Loucy (cell line): ENCODE results near the gene ASF1B.

Experiments
- H2AFZ ChIP-seq: fragments of 200-600 bp; sonication (generic); 2 replicates; pipeline ENCODE4 v1.6.0; 2016; ENCODE audit warnings: antibody characterized with exemption, mild to moderate bottlenecking, low read length, moderate library complexity
- H3F3A ChIP-seq: fragments of 200-600 bp; 2 replicates; pipeline ENCODE4 v1.6.0; 2016; ENCODE audit warnings: antibody characterized with exemption, low read depth, mild to moderate bottlenecking
- H3K27me3 ChIP-seq: fragments of 200-600 bp; sonication (generic); 2 replicates; pipeline ENCODE4 v1.6.1; 2014; ENCODE audit warnings: low read length, mild to moderate bottlenecking; ENCODE audit not compliant: insufficient read depth, poor library complexity, severe bottlenecking
- H3K36me3 ChIP-seq: fragments of 200-600 bp; sonication (generic); 2 replicates; pipeline ENCODE4 v1.6.1; 2016; ENCODE audit warnings: low read length; ENCODE audit not compliant: insufficient read depth
- H3K4me1 ChIP-seq: fragments of 200-600 bp; sonication (generic); 2 replicates; pipeline ENCODE4 v1.5.1; 2014; ENCODE audit warnings: low read length, mild to moderate bottlenecking; ENCODE audit not compliant: insufficient read depth, poor library complexity, severe bottlenecking
- H3K4me2 ChIP-seq: fragments of 200-600 bp; sonication (generic); 2 replicates; pipeline ENCODE4 v1.6.0; 2014; ENCODE audit warnings: antibody characterized with exemption, low read length, low read depth, mild to moderate bottlenecking; ENCODE audit not compliant: poor library complexity, severe bottlenecking
- H3K4me3 ChIP-seq: fragments of 200-600 bp; sonication (generic); 2 replicates; pipeline ENCODE4 v1.5.1; 2014; ENCODE audit warnings: low read length, mild to moderate bottlenecking, mixed read lengths; ENCODE audit not compliant: poor library complexity, severe bottlenecking
- H3K79me2 ChIP-seq: fragments of 200-600 bp; sonication (generic); 2 replicates; pipeline ENCODE4 v1.6.1; 2014; ENCODE audit warnings: low read length; ENCODE audit not compliant: insufficient read depth
- H3K9ac ChIP-seq: fragments of 200-600 bp; sonication (generic); 2 replicates; pipeline ENCODE4 v1.6.0; 2014; ENCODE audit warnings: mild to moderate bottlenecking, low read depth, low read length, moderate library complexity; ENCODE audit not compliant: poor library complexity, severe bottlenecking
- H3K9me2 ChIP-seq: fragments of 200-600 bp; sonication (generic); replicated peaks from 2 replicates; pipeline ENCODE4 v1.6.1; 2016; ENCODE audit warnings: low read depth, low read length, mixed read lengths
- H3K9me3 ChIP-seq: fragments of 200-600 bp; sonication (generic); 2 replicates; pipeline ENCODE4 v1.6.1; 2014; ENCODE audit warnings: mild to moderate bottlenecking, antibody characterized with exemption, low read length, low read depth; ENCODE audit not compliant: insufficient read depth
- H4K20me1 ChIP-seq: fragments of 200-600 bp; sonication (generic); 2 replicates; pipeline ENCODE4 v1.6.0; 2014; ENCODE audit warnings: antibody characterized with exemption, low read length, mild to moderate bottlenecking; ENCODE audit not compliant: insufficient read depth, poor library complexity, severe bottlenecking
- EZH2phosphoT487 ChIP-seq: fragments of 200-600 bp; IDR thresholded peaks from 2 replicates; pipeline ENCODE4 v1.6.1; 2018; ENCODE audit warnings: antibody characterized with exemption, mild to moderate bottlenecking, moderate library complexity, borderline replicate concordance
- TF ChIP-seq, protein P1 (sequence below): fragments of 200-600 bp; sonication (generic); conservative IDR thresholded peaks from 2 replicates; pipeline ENCODE4 v1.5.1; 2014; ENCODE audit warnings: mild to moderate bottlenecking, antibody characterized with exemption, low read length

Gene ASF1B

DNA sequence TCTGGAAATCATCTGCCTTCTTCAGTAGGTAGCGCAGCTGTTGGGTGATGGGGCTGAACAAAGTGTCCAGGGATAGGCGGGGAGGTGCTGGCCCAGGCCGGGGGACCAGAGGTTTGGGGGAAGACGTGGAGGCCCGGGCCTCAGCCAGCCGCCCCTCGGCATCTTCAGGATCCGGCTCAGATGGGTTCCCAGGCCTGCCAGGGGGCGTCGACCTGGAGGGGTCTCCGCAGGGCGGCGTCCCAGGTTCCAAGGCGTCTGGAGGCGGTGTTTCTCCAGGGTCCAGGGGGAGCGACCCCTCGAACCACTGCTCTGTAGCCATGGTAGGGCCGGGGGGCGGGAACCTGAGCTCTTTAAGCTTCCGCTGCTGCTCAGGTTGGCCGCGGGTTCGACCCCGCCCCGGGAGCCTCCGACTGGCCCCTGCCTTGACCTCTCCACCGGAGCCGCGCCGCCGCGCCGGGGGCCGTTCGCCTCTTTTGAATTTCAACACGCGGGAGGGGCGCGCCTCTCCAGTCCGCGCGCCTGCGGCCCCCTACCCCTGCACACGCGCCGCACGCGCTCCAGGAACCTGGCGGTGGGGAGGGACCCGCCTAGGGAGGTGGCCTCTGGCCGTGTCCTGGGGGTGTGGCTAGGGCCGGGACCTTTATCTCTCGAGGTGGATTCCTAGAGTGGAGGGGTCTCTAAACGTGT is 50.9 kb downstream of the ASF1B start, which contains the start of gene C19orf67:
Gene C19orf67 (minus strand): TSS at position 475 of the 687 bp plus-strand sequence. CDS start 156 bp downstream, at position 319.
- H3K79me2 ChIP-seq = peaks cover 12% of the 10 kb centered on the region; the same call in 1 of the 2 replicates
- H3K4me2 ChIP-seq = no peak within 1 kb of the TSS
- H3F3A ChIP-seq = no peaks in the 10 kb centered on the region; the same call in 1 of the 2 replicates
- peaks cover 11% of the 10 kb centered on the region for H4K20me1 ChIP-seq
- TF ChIP-seq, protein P1, sequence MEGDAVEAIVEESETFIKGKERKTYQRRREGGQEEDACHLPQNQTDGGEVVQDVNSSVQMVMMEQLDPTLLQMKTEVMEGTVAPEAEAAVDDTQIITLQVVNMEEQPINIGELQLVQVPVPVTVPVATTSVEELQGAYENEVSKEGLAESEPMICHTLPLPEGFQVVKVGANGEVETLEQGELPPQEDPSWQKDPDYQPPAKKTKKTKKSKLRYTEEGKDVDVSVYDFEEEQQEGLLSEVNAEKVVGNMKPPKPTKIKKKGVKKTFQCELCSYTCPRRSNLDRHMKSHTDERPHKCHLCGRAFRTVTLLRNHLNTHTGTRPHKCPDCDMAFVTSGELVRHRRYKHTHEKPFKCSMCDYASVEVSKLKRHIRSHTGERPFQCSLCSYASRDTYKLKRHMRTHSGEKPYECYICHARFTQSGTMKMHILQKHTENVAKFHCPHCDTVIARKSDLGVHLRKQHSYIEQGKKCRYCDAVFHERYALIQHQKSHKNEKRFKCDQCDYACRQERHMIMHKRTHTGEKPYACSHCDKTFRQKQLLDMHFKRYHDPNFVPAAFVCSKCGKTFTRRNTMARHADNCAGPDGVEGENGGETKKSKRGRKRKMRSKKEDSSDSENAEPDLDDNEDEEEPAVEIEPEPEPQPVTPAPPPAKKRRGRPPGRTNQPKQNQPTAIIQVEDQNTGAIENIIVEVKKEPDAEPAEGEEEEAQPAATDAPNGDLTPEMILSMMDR = no peak
- TF ChIP-seq EZH2phosphoT487 = no peak
- no peak within 1 kb of the TSS for H2AFZ ChIP-seq
- H3K27me3 ChIP-seq = no peaks in the 10 kb centered on the region
- H3K4me1 ChIP-seq = peaks cover 21% of the 10 kb centered on the region
- H3K9me2 ChIP-seq = no peaks in the 10 kb centered on the region
- H3K36me3 ChIP-seq = no peaks in the 10 kb centered on the region; the same call in 1 of the 2 replicates
- H3K9ac ChIP-seq = no peak within 1 kb of the TSS
- no peaks in the 10 kb centered on the region for H3K9me3 ChIP-seq
- H3K4me3 ChIP-seq = no peak within 1 kb of the TSS

DNA sequence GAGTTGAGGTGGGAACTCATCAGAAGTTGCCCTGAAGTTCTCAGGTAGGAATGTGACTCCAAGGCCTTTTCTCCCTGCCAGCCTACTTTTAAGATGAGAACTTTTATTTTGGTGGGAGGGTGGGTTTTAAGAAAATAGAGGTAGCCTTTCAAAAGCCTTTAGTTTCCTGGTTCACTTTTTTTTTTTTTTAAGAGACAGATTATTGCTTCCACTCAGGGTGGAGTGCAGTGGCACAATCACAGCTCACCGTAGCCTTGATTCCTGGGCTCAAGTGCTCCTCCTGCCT is 53.8 kb downstream of the ASF1B start:
- Histone ChIP-seq H3K9ac (no peak overlapping the region), H3K4me2 (peak overlapping the region; percentile 82)

DNA sequence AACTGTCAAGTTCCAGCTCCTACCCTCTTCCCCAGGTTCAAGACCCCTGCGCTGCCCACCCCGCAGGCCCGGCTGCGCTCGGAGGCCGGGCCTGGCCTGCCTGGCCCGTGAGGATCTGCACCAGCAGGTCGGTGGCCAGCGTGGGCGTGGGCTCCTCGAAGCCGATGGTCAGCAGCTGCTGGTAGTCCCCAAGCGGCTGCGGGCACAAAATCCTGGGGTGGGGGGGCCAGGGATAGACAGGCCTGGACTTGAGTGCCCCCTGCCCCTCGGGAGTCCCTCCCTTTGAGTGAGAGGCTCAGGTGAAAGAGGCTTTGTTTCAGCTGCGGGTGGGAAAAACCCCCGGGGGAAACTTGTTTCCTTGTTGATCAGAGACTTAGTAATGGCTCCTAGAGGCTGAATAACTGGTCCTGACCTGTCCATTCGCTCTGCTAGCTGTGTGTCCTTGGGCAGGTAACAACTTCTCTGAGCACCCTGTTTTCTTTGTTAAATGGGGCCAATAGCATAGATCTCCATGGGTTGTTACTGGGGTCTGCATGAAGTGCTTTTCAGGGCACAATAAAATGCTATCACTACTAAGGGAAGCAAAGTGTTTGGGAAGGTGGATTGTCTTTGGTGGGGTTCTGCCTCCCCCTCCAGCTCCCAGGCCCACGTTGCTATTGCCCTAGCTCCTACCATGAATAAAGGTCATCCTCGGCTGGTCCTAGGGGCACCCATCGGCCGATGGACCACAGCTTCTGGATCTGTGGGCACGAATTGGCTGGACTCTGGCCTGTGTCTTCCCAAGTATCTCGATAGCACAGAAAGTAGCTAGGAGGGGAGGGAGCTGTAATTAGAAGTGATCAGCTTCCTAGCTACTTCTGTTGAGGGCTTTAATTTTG is 54.4 kb downstream of the ASF1B start:
- TF ChIP-seq, protein P1 = no peak
- no peak for TF ChIP-seq EZH2phosphoT487
- H4K20me1 ChIP-seq = no peaks in the 10 kb centered on the region
- H3K9ac ChIP-seq = peak overlapping the region; percentile 83
- peak overlapping the region; percentile 88 for H2AFZ ChIP-seq
- H3K36me3 ChIP-seq = no peaks in the 10 kb centered on the region
- H3K27me3 ChIP-seq = no peaks in the 10 kb centered on the region
- no peaks in the 10 kb centered on the region for H3F3A ChIP-seq
- H3K4me2 ChIP-seq = peak overlapping the region; percentile 82
- H3K79me2 ChIP-seq = no peaks in the 10 kb centered on the region
- no peaks in the 10 kb centered on the region for H3K9me2 ChIP-seq
- peak overlapping the region; percentile 83 for H3K4me3 ChIP-seq
- no peaks in the 10 kb centered on the region for H3K9me3 ChIP-seq
- H3K4me1 ChIP-seq = peaks cover 20% of the 10 kb centered on the region

More for the DNA sequence above, 53.8 kb downstream of the ASF1B start:
- no peaks in the 10 kb centered on the region for H3K36me3 ChIP-seq
- no peaks in the 10 kb centered on the region for H3K79me2 ChIP-seq
- H3K4me3 ChIP-seq = peak overlapping the region; percentile 83
- H2AFZ ChIP-seq = no peak overlapping the region
- no peaks in the 10 kb centered on the region for H3K9me2 ChIP-seq
- no peaks in the 10 kb centered on the region; the same call in 1 of the 2 replicates for H3F3A ChIP-seq
- TF ChIP-seq, protein P1 = no peak
- no peak for TF ChIP-seq EZH2phosphoT487
- H3K4me1 ChIP-seq = peaks cover 20% of the 10 kb centered on the region
- no peaks in the 10 kb centered on the region for H4K20me1 ChIP-seq
- no peaks in the 10 kb centered on the region for H3K27me3 ChIP-seq
- H3K9me3 ChIP-seq = no peaks in the 10 kb centered on the region
